Measurements from ENCODE around the gene MTARC1. TPM values are rescaled to one million over a fixed set of nuclear protein-coding genes. Genes with fewer than 3 reads are reported as not detected.

Gene MTARC1
- total RNA-seq (2014; rRNA removed; shearing (Covaris generic)): 6.8 and 11.0 TPM in 2 replicates

DNA sequence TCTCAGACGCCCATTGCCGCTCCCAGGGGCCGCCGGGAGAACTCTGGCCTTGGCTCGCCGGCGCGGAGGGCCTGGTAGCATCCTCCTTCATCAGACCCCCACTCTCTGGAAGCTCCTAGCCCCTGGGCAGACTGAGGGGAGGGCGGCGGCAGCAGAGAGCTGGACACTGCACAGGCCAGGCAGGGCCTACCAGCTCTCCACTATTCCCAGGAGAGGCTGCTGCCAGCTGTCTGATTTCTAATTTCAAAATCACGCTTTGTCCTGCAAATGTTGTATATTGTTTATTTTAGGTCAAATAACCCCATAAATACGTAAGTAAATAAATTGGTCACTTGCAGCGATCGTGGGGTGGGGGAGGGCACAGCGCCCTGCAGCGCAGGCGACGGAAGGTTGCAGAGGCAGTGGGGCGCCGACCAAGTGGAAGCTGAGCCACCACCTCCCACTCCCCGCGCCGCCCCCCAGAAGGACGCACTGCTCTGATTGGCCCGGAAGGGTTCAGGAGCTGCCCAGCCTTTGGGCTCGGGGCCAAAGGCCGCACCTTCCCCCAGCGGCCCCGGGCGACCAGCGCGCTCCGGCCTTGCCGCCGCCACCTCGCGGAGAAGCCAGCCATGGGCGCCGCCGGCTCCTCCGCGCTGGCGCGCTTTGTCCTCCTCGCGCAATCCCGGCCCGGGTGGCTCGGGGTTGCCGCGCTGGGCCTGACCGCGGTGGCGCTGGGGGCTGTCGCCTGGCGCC, at the start of gene MTARC1:
Gene MTARC1, plus strand, starts transcription at position 577 of the 732 bp plus-strand sequence. Its CDS starts 32 bp downstream, at position 609.
- DNase-seq (ENCODE audit: low spot score): peak; percentile 66

DNA sequence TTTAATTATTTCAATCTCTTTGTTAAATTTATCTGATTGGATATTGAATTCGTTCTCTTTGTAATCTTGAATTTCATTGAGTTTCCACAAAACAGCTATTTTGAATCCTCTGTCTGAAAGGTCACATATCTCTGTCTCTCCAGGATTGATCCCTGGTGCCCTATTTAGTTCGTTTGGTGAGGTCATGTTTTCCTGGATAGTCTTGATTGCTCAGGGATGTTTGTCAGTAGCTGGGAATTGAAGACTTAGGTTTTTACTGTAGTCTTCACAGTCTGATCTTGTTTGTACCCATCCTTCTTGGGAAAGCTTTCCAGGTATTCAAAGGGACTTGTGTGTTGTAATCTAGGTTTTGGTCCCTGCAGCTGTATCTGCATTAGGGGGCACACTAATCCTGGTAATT, 45.4 kb upstream of the MTARC1 start:
- DNase-seq (ENCODE audit: low spot score): no peak

DNA sequence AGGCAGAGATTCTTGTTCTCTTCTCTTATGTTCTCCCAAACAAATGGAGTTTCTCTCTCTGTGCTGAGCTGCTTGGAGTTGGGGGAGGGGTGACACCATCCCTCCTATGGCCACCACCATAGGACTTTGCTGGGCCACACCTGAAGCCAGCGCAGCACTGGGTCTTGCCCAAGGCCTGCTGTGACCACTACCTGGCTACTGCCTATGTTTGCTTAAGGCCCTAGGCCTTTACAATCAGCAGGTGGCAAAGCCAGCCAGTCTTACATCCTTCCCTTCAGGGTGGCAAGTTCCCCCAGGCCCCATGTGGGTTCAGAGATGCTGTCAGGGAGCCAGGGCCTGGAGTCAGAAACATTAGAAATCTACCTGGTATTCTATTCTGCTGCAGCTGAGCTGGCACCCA, 44.9 kb upstream of the MTARC1 start:
- no peak for DNase-seq (ENCODE audit: low spot score)

DNA sequence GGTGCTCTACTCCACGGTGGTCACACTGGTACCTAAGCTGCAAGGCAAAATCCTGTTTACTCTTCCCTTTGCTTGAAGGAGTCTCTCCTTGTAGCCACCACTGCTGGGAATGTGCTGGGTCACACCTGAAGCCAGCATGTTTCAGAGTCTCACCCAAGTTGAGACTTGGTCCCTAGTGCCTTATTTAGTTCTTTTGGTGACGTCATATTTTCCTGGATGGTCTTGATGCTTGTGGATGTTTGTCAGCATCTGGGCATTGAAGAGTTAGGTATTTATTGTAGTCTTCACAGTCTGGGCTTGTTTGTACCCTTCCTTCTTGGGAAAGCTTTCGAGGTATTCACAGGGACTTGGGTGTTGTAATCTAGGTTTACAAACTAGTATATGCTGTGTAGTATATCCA, 44.2 kb upstream of the MTARC1 start:
- no peak for DNase-seq (ENCODE audit: low spot score)

DNA sequence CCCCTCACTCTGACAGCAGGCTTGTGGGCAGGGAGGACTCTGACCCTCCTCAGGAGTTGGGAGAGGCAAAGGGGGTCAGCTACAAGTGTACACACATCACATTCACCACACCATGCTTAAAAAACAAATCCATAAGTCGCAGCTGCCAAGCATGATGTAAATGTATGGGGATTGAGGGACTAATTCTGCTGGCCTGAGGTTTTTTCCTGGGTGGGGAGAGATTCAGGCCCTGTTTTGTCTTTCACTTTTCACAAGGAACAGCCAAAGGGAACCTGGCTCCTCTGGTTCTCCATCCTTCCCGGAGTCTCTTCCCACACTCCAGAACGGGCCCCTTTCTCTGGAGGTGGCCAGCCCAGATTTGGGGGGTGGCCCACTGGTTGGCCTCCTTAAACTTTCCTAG, 39.9 kb upstream of the MTARC1 start:
- no peak for DNase-seq (ENCODE audit: low spot score)

DNA sequence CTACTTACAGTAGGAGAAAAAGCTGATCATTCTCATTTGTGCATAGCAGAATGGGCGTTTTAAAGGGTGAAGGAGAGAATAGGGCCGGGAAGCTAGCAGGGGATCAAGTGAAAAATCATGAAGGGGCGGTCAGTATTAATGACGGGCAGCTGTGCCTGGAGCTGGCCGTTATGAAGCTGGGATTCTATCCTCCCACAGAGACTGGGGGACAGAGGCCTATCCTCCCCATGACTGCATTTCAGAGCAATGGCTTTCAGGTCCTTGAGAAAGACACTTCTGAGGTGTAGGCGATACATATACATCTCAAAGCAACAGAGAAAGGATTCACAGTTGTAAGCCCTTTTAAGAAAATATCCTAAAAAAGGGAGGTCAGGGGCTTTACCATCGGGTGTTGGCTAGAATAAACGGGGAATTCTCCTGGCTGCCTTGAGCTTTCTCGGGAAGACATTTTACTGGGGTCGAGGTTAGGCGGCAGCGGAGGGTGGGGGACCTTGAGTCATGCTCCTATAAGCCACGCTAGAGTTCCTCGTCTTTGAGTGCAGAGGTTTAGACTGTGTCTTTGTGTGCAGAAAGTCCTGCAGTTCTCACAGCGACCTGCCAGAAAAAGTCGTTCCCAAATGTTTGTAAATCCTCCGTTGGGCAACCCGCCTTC, 39.1 kb upstream of the MTARC1 start:
- DNase-seq (ENCODE audit: low spot score): no peak

DNA sequence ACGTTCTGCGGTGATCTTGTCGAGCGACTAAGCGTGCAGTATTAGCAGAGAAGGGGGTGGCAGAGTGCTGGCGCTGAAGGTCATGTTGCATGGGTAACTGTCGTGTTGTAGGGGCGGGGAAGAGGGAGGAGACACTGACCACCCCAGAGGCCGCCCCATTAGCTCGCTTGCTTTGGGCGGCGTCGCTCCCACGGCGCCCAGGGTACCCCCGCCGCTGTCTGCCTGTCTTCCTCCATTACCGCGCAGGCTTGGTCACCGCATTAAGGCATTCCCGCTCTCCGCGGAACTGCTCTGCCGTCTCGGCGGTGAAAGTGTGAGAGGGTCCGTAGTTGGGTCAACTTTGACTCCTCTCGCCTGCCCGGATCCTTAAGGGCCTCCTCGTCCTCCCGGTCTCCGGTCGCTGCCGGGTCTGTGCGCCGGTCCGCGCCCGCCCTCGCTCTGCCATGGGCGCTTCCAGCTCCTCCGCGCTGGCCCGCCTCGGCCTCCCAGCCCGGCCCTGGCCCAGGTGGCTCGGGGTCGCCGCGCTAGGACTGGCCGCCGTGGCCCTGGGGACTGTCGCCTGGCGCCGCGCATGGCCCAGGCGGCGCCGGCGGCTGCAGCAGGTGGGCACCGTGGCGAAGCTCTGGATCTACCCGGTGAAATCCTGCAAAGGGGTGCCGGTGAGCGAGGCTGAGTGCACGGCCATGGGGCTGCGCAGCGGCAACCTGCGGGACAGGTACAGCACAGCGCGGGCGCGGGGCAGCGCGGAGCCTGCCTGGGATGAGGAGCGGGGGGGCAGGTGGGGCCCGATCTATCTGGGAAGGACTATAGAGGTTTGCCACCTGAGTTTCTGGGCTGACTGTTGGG, 38.4 kb upstream of the MTARC1 start, which contains the start of gene MTARC2:
Gene MTARC2, plus strand, starts transcription at position 234 of the 846 bp plus-strand sequence. Its CDS starts 210 bp downstream, at position 444.
- DNase-seq (ENCODE audit: low spot score): peak; percentile 73

DNA sequence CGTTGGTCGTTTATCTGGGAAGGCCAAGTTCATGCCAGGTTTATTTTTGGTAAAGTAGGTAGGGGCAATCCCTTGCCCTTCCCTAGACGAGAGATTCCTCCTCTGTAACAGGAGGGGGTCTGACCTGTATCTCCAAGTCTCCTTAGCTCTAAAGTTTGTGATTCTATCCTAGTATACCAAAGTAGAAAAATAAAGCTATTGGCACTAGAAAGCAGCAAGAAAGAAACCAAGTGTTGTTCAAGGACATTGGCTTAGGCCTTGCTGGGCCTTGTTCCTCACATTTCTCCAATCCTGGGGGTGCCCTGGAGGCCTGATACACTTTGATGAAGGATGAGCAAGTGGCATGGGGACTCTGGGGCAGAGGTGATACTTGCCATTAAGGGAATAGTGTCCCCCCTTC, 37.8 kb upstream of the MTARC1 start:
- peak; percentile 16 for DNase-seq (ENCODE audit: low spot score)

DNA sequence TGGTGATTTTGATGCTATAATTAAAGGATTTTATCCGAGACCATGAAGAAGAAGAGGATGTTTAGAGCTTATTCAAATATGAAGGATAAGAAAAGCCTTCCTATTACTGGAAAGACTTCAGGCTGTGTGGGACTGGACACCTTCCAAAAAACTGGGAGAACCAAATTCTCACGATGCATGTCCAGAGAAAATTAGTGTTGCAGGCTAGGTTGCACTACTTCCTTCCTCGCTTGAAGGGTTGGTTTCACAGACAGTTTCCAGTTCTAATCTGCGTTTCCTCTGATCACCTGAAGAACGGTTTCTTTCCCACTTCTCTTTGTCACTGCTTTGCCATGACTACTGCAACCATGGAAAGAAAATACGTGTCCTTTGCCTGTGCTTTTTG, 36.6 kb upstream of the MTARC1 start:
- no peak for DNase-seq (ENCODE audit: low spot score)

DNA sequence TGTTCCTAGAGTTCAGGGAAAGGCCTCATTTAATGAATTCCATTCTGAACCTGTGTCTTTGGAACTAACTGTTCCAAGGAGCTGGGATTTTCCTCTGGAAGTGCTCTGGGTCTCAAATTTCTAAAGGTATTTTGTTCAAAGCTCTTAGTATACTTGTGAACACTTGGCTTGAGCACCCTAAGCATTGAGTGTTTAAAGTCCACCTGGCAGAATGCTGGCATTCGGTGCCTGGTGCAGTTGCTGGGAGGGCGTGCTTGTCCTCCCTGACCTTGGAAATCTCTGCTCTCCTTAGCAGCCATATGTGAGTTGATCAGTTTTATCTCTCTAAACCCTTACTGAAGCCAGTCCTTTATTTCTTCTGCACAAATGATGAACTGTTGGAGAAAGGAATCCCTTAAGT, 35.6 kb upstream of the MTARC1 start:
- no peak for DNase-seq (ENCODE audit: low spot score)

DNA sequence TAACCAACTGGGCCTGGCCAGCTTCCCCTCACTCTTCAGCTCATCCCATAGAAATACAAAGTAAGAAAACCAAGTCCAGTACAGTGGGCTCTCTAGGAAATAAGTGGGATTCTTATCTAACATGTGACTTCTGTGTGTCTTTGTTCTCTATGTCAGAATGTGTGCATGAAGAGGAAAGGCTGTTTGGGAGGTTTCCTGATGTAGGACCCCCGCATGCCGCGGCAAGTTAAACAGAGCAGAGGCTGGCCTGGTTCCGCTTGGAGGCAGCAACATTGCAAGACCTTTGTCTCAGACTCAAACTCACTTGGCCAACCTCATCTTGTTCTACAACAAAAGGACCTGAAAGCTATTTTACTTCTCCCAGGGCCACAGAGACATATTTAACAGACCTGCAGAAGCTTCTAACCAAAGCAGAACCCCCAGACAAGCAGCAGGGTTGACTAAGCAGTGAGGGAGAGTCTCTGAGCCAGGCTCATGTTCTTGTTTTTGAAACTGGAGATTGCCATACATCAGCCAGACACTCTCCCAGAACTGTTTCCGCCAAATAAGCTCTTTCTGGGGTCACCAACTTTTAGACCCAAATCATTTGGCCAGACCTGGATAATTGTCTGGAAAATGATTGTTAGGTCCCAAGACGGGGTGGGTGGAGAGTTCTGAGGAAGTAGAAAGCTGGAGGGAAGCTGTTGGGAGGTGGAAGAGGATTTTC, 32.3 kb upstream of the MTARC1 start:
- DNase-seq (ENCODE audit: low spot score): no peak

DNA sequence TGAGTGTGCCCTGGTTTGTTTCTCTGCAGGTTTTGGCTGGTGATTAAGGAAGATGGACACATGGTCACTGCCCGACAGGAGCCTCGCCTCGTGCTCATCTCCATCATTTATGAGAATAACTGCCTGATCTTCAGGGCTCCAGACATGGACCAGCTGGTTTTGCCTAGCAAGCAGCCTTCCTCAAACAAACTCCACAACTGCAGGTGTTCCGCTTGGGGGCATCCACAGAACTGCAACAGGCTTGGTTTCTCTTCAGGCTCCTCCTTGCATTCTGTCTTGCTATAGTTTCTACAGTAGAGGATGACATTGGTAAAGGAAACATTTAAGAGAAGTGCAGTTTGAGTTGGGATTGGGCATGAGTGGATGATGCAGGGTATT, 31.8 kb upstream of the MTARC1 start:
- no peak for DNase-seq (ENCODE audit: low spot score)

DNA sequence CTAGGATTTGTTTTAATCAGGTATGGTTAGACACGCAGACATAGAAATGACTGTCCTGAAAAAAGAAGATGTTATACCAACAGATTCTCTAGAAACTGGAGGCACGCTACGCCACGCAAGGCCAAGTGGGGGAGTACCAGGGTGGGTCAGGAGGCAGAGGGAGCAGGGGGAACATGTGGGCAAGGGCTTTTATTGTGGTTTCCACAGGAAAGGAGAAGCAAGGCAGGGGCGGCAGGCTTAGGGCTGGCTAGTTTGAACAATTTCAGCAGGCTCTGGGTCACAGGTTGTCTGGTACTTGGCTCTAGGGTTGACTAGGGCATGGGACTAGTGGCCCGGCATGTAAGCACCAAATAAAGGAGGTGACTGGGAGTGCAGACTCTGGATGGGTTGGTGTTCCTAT, 31.4 kb upstream of the MTARC1 start:
- no peak for DNase-seq (ENCODE audit: low spot score)

DNA sequence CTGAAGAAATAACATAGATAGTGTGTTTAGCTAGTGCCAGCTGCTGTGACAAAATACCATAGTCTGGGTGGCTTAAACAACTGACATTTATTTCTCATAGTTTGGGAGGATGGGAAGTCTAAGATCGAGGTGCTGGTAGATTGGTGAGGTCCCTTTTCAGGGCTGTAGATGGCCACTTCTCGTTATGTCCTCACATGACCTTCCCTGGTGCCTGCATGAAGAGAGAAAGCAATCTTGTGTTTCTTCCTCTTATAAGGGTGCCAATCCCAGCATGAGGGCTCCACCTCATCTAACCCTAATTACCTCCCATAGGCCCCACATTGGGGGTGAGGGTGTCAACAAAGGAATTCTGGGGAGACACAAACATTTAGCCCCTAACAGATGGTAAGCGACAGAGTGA, 29.3 kb upstream of the MTARC1 start:
- DNase-seq (ENCODE audit: low spot score): no peak

DNA sequence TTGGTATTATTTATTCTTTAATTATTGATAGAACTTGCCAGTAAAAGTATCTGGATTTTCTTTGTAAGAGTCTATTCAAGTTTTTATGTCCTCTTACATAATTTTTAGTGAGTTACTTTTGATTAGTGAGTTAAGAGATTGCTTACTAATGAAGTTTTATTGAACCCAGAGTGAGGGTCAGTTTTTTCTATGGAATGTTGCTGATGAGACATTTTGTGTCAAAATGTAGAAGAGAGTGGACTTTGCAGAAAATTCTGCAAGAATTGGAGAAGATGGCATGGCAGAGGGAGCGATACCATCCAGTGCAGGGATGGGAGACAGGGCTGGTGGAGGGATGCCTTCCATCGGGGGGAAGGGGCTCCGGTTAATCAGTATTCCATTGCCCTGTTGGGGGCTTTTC, 27.6 kb upstream of the MTARC1 start:
- DNase-seq (ENCODE audit: low spot score): no peak

DNA sequence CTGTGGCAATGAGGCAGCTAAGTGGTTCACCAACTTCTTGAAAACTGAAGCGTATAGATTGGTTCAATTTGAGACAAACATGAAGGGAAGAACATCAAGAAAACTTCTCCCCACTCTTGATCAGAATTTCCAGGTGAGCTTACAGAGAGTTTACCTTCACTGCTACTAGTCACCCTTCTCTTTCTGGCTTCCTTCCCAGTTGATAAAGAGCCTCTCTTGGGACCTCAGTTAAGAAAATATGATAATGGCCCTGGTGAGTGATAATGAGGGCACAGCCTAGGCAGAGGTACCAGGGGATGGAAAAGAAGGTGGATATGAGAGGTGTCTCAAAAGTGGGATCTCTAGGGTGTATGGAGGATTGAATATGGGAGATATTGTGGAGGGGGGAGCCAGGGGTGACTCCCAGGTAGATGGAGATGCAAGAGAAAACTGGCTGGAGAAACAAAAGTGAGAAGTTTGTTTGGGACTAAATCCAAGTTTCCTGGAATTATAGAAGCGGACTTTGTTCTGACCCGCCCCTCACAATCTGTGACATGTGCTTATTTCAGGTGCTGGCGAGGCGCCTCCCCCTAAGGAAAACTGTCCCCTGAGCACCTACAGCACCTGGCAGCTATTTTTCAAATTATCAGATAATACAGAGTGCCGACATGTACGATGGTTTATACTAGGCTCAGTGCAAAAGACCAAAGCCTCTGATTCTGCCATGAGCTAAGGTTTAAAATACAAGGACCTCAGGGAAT, 24.9 kb upstream of the MTARC1 start:
- DNase-seq (ENCODE audit: low spot score): peak; percentile 27

DNA sequence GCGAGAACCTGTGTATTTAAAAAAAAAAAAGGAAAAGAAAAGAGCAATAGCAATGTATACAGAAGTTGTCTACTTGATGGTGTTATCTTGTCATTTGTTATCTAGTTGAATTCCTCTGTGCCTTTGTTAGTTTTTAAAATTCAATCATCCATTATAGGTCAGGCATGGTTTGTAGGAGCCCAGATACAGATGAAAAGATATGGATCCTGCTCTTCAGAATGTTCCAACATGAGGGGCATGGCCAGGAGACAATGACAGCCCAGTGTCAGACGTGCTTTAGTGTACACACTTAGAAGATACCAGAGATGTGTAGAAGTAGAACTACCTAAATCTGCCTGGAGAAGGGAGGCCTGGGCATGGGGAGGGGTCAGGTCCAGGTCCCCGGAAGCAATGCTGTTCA, 22.0 kb upstream of the MTARC1 start:
- DNase-seq (ENCODE audit: low spot score): no peak

DNA sequence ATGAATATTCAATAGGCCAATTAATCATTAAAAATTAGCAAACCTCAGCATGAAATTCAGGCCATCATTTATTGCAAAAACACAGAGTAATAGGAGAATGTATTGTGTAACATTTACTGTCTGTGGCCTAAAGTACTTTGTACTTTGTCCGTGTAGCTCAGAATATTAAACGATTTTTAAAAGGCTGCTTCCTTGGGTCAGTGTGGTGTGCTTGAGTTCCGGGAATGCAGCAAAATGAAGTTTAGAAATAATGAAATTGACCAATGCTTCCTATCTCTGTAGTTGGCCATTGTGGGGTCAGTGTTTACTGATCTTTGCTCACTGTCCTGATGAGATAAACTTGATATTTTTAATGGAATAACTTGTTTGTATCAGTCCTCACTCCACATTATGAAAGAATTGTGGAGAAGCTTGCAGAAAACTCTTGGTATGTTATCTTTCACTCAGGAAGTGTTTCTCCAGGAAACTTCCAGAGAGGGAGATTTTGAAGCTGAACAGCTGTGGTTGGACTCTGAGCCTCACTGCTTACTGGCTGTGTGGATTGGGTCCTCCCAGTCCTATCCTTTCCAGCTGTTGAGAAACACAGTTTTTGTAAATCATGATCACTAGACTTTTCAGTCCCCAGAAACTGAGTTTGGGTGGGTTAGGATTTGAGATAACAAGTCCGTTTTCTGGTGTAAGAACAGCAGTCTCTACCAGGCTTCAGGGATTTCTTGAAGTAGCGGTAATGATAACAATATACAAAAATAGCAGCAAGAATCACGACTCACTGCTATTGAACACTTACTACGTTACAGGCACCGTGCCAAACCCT, 19.2 kb upstream of the MTARC1 start:
- no peak for DNase-seq (ENCODE audit: low spot score)

DNA sequence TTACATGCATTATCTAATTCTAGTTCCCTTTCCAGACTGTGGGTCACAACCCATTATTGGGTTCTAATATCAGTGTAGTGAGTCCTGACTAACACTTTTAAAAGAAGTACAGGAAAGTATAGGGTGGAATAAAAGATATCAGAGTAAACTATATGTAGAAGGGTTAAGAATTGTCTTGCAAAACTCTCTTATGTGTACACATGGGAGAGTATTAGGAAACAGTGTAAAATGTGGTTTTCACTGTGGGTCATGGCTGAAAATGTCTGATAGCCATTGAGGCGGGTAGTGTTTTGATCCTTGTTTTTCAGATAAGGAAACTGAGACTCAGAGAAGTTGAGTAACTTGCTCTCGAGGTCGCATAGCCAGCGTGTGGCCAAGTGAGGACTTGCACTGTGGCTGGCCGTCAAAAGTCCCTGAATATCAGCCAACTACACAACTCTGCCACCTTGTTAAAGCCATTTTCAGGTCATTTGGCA, 18.5 kb upstream of the MTARC1 start:
- DNase-seq (ENCODE audit: low spot score): no peak

DNA sequence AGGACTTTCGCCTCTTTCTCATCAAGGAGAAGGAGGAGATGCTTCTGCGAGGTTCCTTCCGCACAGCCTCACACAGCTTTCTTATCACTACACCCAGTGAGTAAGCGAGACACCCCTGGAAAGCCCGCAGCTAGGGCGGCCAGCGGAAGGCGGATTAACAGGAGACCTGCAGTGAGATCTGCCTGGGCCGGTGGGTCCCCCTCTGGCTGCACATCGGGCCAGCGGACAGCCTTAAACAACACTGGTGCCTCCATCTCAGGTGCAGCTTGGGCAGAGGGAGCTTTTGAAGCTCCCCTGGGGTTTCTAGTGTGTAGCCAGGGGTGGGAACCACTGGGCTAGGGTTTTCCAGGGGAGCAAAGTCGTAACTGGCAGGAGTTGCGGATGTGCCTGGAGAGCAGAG, 17.5 kb upstream of the MTARC1 start:
- DNase-seq (ENCODE audit: low spot score): no peak
